ENCODE results near the gene ERVK3-1.

The ERVK3-1 gene

DNA sequence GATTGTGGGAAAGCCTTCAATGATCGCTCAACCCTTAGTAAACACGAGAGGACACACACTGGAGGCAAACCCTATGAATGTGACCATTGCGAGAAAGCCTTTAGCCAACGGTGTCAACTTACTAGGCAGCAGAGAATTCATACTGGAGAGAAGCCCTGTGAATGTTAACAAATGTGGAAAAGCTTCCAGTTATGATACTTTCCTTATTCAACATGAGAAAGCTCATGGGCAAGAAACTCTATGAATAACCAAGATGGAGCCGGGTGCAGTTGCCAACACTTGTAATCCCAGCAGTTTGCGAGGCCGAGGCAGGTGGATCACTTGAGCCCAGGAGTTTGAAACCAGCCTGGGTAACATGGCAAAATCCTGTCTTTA is 42.3 kb upstream of the ERVK3-1 start:
- no peaks in the 10 kb centered on the region for H3K4me1 ChIP-seq (ENCODE audit: low read depth, poor library complexity, severe bottlenecking)
- no peaks in the 10 kb centered on the region for H3K79me2 ChIP-seq (ENCODE audit: insufficient read depth, low read depth)
- no peak overlapping the region for H2AFZ ChIP-seq (ENCODE audit: low read depth)
- H3K4me3 ChIP-seq (IDR thresholded peaks at IDR 0.05; ENCODE audit: insufficient read depth, low read depth, low read length) = no peak overlapping the region
- H3K4me2 ChIP-seq = no peak overlapping the region
- H4K20me1 ChIP-seq (ENCODE audit: insufficient read depth) = no peaks in the 10 kb centered on the region
- H3K27ac ChIP-seq = no peak overlapping the region
- TF ChIP-seq, protein P1, sequence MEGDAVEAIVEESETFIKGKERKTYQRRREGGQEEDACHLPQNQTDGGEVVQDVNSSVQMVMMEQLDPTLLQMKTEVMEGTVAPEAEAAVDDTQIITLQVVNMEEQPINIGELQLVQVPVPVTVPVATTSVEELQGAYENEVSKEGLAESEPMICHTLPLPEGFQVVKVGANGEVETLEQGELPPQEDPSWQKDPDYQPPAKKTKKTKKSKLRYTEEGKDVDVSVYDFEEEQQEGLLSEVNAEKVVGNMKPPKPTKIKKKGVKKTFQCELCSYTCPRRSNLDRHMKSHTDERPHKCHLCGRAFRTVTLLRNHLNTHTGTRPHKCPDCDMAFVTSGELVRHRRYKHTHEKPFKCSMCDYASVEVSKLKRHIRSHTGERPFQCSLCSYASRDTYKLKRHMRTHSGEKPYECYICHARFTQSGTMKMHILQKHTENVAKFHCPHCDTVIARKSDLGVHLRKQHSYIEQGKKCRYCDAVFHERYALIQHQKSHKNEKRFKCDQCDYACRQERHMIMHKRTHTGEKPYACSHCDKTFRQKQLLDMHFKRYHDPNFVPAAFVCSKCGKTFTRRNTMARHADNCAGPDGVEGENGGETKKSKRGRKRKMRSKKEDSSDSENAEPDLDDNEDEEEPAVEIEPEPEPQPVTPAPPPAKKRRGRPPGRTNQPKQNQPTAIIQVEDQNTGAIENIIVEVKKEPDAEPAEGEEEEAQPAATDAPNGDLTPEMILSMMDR (conservative IDR thresholded peaks at IDR 0.05; ENCODE audit: low read depth, low read length) = no peak
- no peaks in the 10 kb centered on the region for H3K27me3 ChIP-seq (ENCODE audit: insufficient read depth, low read depth)
- no peaks in the 10 kb centered on the region for H3K36me3 ChIP-seq (ENCODE audit: insufficient read depth)
- no peak overlapping the region for H3K9ac ChIP-seq

DNA sequence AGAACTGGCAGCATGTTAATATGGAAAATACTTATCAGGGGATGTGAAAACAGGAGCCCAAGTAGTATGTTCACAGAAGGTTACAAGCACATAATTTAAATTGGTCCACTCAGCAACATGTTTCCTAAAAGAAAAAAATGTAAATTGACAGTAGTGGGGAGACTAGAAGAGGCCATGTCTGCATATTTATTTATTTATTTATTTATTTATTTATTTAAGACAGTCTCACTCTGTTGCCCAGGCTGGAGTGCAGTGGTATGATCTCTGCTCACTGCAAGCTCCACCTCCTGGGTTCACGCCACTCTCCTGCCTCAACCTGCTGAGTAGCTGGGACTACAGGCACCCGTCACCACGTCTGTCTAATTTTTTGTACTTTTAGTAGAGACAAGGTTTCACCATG is 40.1 kb upstream of the ERVK3-1 start:
- Histone ChIP-seq H3K27ac (no peak overlapping the region), H3K27me3 (ENCODE audit: insufficient read depth, low read depth) (no peaks in the 10 kb centered on the region), H3K9ac (no peak overlapping the region), H3K79me2 (ENCODE audit: insufficient read depth, low read depth) (no peaks in the 10 kb centered on the region), H4K20me1 (ENCODE audit: insufficient read depth) (no peaks in the 10 kb centered on the region), H3K36me3 (ENCODE audit: insufficient read depth) (no peaks in the 10 kb centered on the region), H3K4me2 (no peak overlapping the region), H3K4me3 (IDR thresholded peaks at IDR 0.05; ENCODE audit: insufficient read depth, low read depth, low read length) (no peak overlapping the region), H3K4me1 (ENCODE audit: low read depth, poor library complexity, severe bottlenecking) (no peaks in the 10 kb centered on the region), H2AFZ (ENCODE audit: low read depth) (no peak overlapping the region)
- TF ChIP-seq, protein P1 (conservative IDR thresholded peaks at IDR 0.05; ENCODE audit: low read depth, low read length) = no peak

GRCh38 chr19:58268344-58268743 is 36.8 kb upstream of the ERVK3-1 start:
- Histone ChIP-seq H3K9ac (no peak overlapping the region), H3K4me2 (no peak overlapping the region), H3K4me3 (IDR thresholded peaks at IDR 0.05; ENCODE audit: insufficient read depth, low read depth, low read length) (no peak overlapping the region), H3K27me3 (ENCODE audit: insufficient read depth, low read depth) (no peaks in the 10 kb centered on the region), H3K36me3 (ENCODE audit: insufficient read depth) (no peaks in the 10 kb centered on the region), H3K79me2 (ENCODE audit: insufficient read depth, low read depth) (no peaks in the 10 kb centered on the region), H3K4me1 (ENCODE audit: low read depth, poor library complexity, severe bottlenecking) (no peaks in the 10 kb centered on the region), H4K20me1 (ENCODE audit: insufficient read depth) (no peaks in the 10 kb centered on the region), H2AFZ (ENCODE audit: low read depth) (no peak overlapping the region), H3K27ac (no peak overlapping the region)
- TF ChIP-seq, protein P1 (conservative IDR thresholded peaks at IDR 0.05; ENCODE audit: low read depth, low read length) = no peak

GRCh38 chr19:58274771-58275201 is 30.4 kb upstream of the ERVK3-1 start:
- peaks cover 8% of the 10 kb centered on the region for H3K79me2 ChIP-seq (ENCODE audit: insufficient read depth, low read depth)
- H3K4me3 ChIP-seq (IDR thresholded peaks at IDR 0.05; ENCODE audit: insufficient read depth, low read depth, low read length) = no peak overlapping the region
- no peak overlapping the region for H3K9ac ChIP-seq
- H3K4me2 ChIP-seq = no peak overlapping the region
- H4K20me1 ChIP-seq (ENCODE audit: insufficient read depth) = no peaks in the 10 kb centered on the region
- H3K27me3 ChIP-seq (ENCODE audit: insufficient read depth, low read depth) = no peaks in the 10 kb centered on the region
- no peaks in the 10 kb centered on the region for H3K36me3 ChIP-seq (ENCODE audit: insufficient read depth)
- H2AFZ ChIP-seq (ENCODE audit: low read depth) = no peak overlapping the region
- H3K27ac ChIP-seq = no peak overlapping the region
- TF ChIP-seq, protein P1 (conservative IDR thresholded peaks at IDR 0.05; ENCODE audit: low read depth, low read length) = no peak
- peaks cover 5% of the 10 kb centered on the region for H3K4me1 ChIP-seq (ENCODE audit: low read depth, poor library complexity, severe bottlenecking)

Measured in KMS-11 (cell line).